Sciatic nerve (tissue), 2 donors: ENCODE data around the gene ENOX1. TPM values are rescaled to one million over a fixed set of nuclear protein-coding genes. Genes with fewer than 3 reads are reported as not detected.

Source experiments
- ATAC-seq: fragments of 200-7000 bp; cut with Tn5 transposase; one replicate; pipeline ENCODE4 v1.9.1; 2020; ENCODE audit warnings: mild to moderate bottlenecking, moderate library complexity
- DNase-seq: peaks from one replicate; pipeline ENCODE4 v3.0.0-alpha.2; 2020; ENCODE audit warnings: low spot score
- intact Hi-C: fragments of 100-400 bp; cut with DNase I; formaldehyde crosslinking; loops from one replicate; pipeline ENCODE4 v1.14.2; 2022
- total RNA-seq: library from RNA; stranded (reverse); fragmentation: NEBNext Ultra II Directional; extraction: Animal tissue kit (Norgen Biotek cat#: 25700); gene quantifications from one replicate; pipeline ENCODE4 v1.2.1, GENCODE V29; 2021
- donor health status: DM: no; HTN: no; CAD: no.
- donor health status: DM: no; HTN: no; CAD: no.

Gene ENOX1
- total RNA-seq, 1 donor from 2014 or later = 4.3 TPM

GRCh38 chr13:43478902-43479301, 307.9 kb downstream of the ENOX1 start:
- ATAC-seq = no peak
- intact Hi-C loops = no loop called here
- DNase-seq = no peak

GRCh38 chr13:43478211-43478610, 308.6 kb downstream of the ENOX1 start:
- intact Hi-C loops = no loop called here
- ATAC-seq (no peak), DNase-seq (no peak)

- DNase-seq = no peak
- peak; percentile 56 for ATAC-seq
- intact Hi-C loops = no loop called here
These were observed 311.6 kb downstream of the ENOX1 start for GRCh38 chr13:43475140-43475539.

GRCh38 chr13:43473437-43473836, 313.3 kb downstream of the ENOX1 start:
- DNase-seq = no peak
- ATAC-seq = no peak

GRCh38 chr13:43472980-43473379, 313.8 kb downstream of the ENOX1 start:
- intact Hi-C loops = no loop called here
- ATAC-seq (no peak), DNase-seq (no peak)

More at GRCh38 chr13:43473437-43473836, 313.3 kb downstream of the ENOX1 start:
- intact Hi-C loops = no loop called here

GRCh38 chr13:43472339-43472738, 314.4 kb downstream of the ENOX1 start:
- DNase-seq (no peak), ATAC-seq (no peak)
- intact Hi-C loops = no loop called here

GRCh38 chr13:43470610-43471009, 316.2 kb downstream of the ENOX1 start:
- no peak for DNase-seq
- intact Hi-C loops = no loop called here
- no peak for ATAC-seq

GRCh38 chr13:43469791-43470190, 317.0 kb downstream of the ENOX1 start:
- intact Hi-C loops = no loop called here
- ATAC-seq (no peak), DNase-seq (no peak)

- intact Hi-C loops = no loop called here
- ATAC-seq = no peak
- DNase-seq = no peak
These were observed 322.1 kb downstream of the ENOX1 start for GRCh38 chr13:43464578-43465264.

GRCh38 chr13:43448605-43449336, 338.0 kb downstream of the ENOX1 start:
- intact Hi-C loops = no loop called here
- no peak for DNase-seq
- peak; percentile 41 for ATAC-seq

- DNase-seq = no peak
- intact Hi-C loops = no loop called here
- ATAC-seq = no peak
These were observed 340.6 kb downstream of the ENOX1 start for GRCh38 chr13:43446126-43446525.

GRCh38 chr13:43445668-43446067, 341.1 kb downstream of the ENOX1 start:
- intact Hi-C loops = no loop called here
- ATAC-seq = no peak
- no peak for DNase-seq

GRCh38 chr13:43444081-43444480, 342.7 kb downstream of the ENOX1 start:
- ATAC-seq (no peak), DNase-seq (no peak)
- intact Hi-C loops = no loop called here

- no peak for DNase-seq
- no peak for ATAC-seq
- intact Hi-C loops = no loop called here
These were observed 344.8 kb downstream of the ENOX1 start for GRCh38 chr13:43441899-43442499.

- intact Hi-C loops = no loop called here
- ATAC-seq = no peak
- DNase-seq = no peak
These were observed 345.3 kb downstream of the ENOX1 start for GRCh38 chr13:43441464-43441863.

- no peak for DNase-seq
- no peak for ATAC-seq
- intact Hi-C loops = no loop called here
These were observed 352.6 kb downstream of the ENOX1 start for GRCh38 chr13:43434191-43434590.

GRCh38 chr13:43433691-43434141, 353.1 kb downstream of the ENOX1 start:
- DNase-seq = no peak
- intact Hi-C loops = no loop called here
- ATAC-seq = no peak

- intact Hi-C loops = no loop called here
- ATAC-seq (no peak), DNase-seq (no peak)
These were observed 353.8 kb downstream of the ENOX1 start for GRCh38 chr13:43432958-43433357.

GRCh38 chr13:43431841-43432240, 354.9 kb downstream of the ENOX1 start:
- no peak for DNase-seq
- intact Hi-C loops = no loop called here

GRCh38 chr13:43431290-43431716, 355.5 kb downstream of the ENOX1 start:
- intact Hi-C loops = no loop called here
- DNase-seq (no peak), ATAC-seq (no peak)

More at GRCh38 chr13:43431841-43432240, 354.9 kb downstream of the ENOX1 start:
- no peak for ATAC-seq
